GM12891 (cell line): ENCODE results near the gene NCOA3.

Experiments
- POLR2A ChIP-seq: IDR thresholded peaks from 2 replicates; pipeline ENCODE4 v1.6.1; 2011; ENCODE audit warnings: low read depth, low read length, control low read depth
- POLR2AphosphoS5 ChIP-seq: IDR thresholded peaks from 2 replicates; pipeline ENCODE4 v1.6.1; 2011; ENCODE audit warnings: low read depth, low read length, control low read depth
- TAF1 ChIP-seq: IDR thresholded peaks from 2 replicates; pipeline ENCODE4 v1.6.1; 2011; ENCODE audit warnings: low read depth, low read length, control low read depth

DNA sequence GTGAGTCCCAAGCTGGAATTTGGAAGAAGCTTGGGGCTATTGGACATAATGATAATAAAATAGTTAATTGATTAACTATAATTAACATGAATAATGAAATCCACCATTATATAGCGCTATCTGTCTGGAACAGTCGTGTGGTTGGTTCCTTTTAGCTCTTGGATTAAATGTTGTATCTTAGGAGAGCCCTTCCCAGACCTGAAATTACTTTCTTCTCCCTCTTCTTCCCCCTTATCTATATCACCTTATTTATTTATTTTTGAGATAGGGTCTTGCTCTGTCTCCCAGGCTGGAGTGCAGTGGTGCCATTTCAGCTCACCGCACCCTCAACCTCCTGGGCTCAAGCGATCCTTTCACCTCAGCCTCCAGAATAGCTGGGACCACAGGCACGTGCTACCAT, 64.6 kb downstream of the NCOA3 start:
- TF ChIP-seq POLR2A (no peak), POLR2AphosphoS5 (no peak), TAF1 (no peak)
